Parathyroid adenoma (tissue), 2 donors: ENCODE data around the gene COL26A1.
"Not testable (repeated sequence)": the region's sequence is repeated elsewhere in the genome, so short reads cannot be mapped to it uniquely, and the experiment has no call there.

Experiments
- H2AFZ ChIP-seq: fragments of 300-600 bp; sonication (generic); one replicate; pipeline ENCODE4 v1.7.0; 2017; ENCODE audit warnings: antibody characterized with exemption, mild to moderate bottlenecking
- H3K27ac ChIP-seq: fragments of 300-600 bp; sonication (generic); one replicate; pipeline ENCODE4 v1.7.0; 2017
- H3K27me3 ChIP-seq: fragments of 300-600 bp; sonication (generic); one replicate; pipeline ENCODE4 v1.7.0; 2017; ENCODE audit warnings: low read length; ENCODE audit not compliant: control insufficient read depth, insufficient read depth
- H3K36me3 ChIP-seq: fragments of 300-600 bp; sonication (generic); one replicate; pipeline ENCODE4 v1.7.0; 2017; ENCODE audit warnings: low read length; ENCODE audit not compliant: control insufficient read depth, insufficient read depth
- H3K4me1 ChIP-seq: fragments of 300-600 bp; sonication (generic); one replicate; pipeline ENCODE4 v1.7.0; 2017; ENCODE audit warnings: control low read depth
- H3K4me2 ChIP-seq: fragments of 300-600 bp; sonication (generic); one replicate; pipeline ENCODE4 v1.7.0; 2017; ENCODE audit warnings: low read length
- H3K4me3 ChIP-seq: fragments of 300-600 bp; sonication (generic); one replicate; pipeline ENCODE4 v1.7.0; 2017; ENCODE audit warnings: low read depth, low read length
- H3K79me2 ChIP-seq: fragments of 300-600 bp; sonication (generic); one replicate; pipeline ENCODE4 v1.7.0; 2017; ENCODE audit warnings: control low read depth
- H3K9ac ChIP-seq: fragments of 300-600 bp; sonication (generic); one replicate; pipeline ENCODE4 v1.7.0; 2017; ENCODE audit warnings: mild to moderate bottlenecking
- H3K9me3 ChIP-seq: fragments of 300-600 bp; sonication (generic); one replicate; pipeline ENCODE4 v1.7.0; 2017; ENCODE audit warnings: low read length; ENCODE audit not compliant: control insufficient read depth
- CTCF ChIP-seq: fragments of 300-600 bp; sonication (generic); IDR thresholded peaks from one replicate; pipeline ENCODE4 v1.7.0; 2017; ENCODE audit warnings: antibody characterized with exemption, mild to moderate bottlenecking
- donor health status: primary hyperparathyroidism.

COL26A1 gene

DNA sequence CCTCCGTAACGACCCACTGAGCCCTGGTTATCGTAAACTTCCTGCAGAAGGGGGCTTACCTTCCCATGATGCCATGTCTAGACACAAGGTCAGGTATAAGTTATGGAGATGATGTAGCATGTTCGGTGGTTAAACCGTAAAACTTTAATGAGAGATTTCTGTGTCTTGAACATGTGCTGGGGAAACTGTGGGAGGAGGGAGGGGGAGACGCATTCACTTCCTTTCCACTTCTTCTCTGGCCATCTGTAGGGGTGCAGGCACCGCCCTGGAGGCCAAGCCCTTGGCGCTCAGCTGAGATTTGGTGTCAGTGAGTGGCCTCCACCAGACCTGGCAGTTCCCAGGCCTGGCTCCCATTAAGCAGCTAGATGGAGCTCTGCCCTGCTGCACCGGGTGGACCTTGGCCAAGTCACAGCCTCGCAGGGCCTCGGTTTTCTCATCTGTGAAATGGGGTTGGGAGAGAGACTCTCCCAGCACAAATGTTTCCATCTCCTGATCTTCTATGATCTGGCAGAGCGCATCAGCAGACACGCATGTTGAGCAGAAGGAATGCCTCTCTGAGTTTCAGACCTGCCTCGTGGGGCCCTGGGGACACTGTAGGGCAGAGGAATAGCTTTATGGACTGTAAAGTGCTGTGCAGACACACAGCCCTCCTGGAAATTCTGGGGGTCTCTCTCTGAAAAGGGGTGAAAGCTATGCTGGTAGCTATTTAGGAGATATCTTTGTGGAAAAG is 106.0 kb downstream of the COL26A1 start:
- Histone ChIP-seq H3K4me1 (no peaks in the 10 kb centered on the region), H3K4me2 (no peak overlapping the region), H3K9ac (no peak overlapping the region), H3K4me3 (no peak overlapping the region), H3K9me3 (no peaks in the 10 kb centered on the region), H3K27me3 (no peaks in the 10 kb centered on the region), H2AFZ (no peak overlapping the region), H3K79me2 (no peaks in the 10 kb centered on the region), H3K27ac (no peak overlapping the region), H3K36me3 (no peaks in the 10 kb centered on the region)
- TF ChIP-seq CTCF = no peak

DNA sequence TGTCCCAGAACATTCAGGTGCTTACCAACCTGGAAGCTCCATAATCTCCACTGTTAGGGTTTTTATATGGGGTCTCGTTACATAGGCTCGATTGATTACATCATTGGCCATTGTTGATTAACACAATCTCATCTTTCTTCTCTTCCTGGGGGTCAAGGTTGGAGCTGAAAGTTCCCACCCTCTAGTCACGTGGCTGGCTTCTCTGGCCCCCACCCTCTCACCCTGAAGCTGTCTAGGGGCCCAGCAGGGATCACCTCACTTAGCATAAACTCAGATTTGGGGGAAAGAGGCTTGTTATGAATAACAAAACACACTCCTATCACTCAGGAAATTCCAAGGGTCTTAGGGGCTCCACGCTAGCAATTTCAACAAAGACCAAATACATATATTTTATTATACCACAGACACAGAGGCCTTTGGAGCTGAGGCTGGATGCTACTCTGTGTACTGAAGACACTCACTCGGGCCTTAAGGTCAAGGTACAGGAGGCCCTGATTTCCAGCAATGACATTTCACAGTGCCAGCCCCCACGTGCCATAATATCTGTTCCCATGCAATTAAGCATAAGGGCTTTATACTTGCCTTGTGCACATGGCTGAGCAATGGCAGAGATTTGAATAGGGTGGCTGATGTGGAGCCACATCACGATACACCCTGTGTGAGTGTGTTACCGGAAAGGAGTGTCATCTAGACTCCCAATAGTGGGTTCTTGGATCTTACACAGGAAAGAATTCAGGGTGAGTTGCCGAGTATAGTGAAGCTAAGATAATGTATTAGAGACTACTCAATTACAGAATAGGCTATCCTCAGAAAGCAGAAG is 108.2 kb downstream of the COL26A1 start:
- H3K9ac ChIP-seq = no peak overlapping the region
- H3K9me3 ChIP-seq = no peaks in the 10 kb centered on the region
- no peak overlapping the region for H2AFZ ChIP-seq
- H3K4me2 ChIP-seq = no peak overlapping the region
- H3K27ac ChIP-seq = no peak overlapping the region
- no peak overlapping the region for H3K4me3 ChIP-seq
- no peaks in the 10 kb centered on the region for H3K4me1 ChIP-seq
- no peaks in the 10 kb centered on the region for H3K79me2 ChIP-seq
- H3K27me3 ChIP-seq = no peaks in the 10 kb centered on the region
- no peak for TF ChIP-seq CTCF
- no peaks in the 10 kb centered on the region for H3K36me3 ChIP-seq

GRCh38 chr7:101474178-101474577 is 111.5 kb downstream of the COL26A1 start:
- H3K4me2 ChIP-seq = no peak overlapping the region
- H3K4me3 ChIP-seq = no peak overlapping the region
- H3K4me1 ChIP-seq = no peaks in the 10 kb centered on the region
- no peak overlapping the region for H3K27ac ChIP-seq
- H3K36me3 ChIP-seq = no peaks in the 10 kb centered on the region
- H3K79me2 ChIP-seq = no peaks in the 10 kb centered on the region
- no peaks in the 10 kb centered on the region for H3K27me3 ChIP-seq
- no peak for TF ChIP-seq CTCF
- no peaks in the 10 kb centered on the region for H3K9me3 ChIP-seq
- H3K9ac ChIP-seq = no peak overlapping the region
- H2AFZ ChIP-seq = no peak overlapping the region

DNA sequence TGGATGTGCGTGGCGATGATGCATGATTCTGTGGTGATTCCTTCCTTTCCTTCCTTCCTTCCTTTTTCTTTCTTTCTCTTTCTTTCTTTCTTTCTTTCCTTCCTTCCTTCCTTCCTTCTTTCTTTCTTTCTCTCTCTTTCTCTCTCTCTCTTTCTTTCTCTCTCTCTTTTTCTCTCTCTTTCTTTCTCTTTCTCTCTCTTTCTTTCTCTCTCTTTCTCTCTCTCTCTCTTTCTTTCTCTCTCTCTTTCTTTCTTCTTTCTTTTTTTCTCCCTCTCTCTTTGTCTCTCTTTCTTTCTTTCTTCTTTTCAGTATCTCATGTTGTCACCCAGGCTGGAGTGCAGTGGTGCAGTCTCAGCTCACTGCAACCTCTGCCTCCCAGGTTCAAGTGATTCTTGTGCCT is 113.0 kb downstream of the COL26A1 start:
- not testable (repeated sequence) for H3K4me1 ChIP-seq, H3K79me2 ChIP-seq, H3K9ac ChIP-seq, H3K27me3 ChIP-seq, H3K36me3 ChIP-seq, H3K4me3 ChIP-seq, H3K27ac ChIP-seq, H3K4me2 ChIP-seq, H2AFZ ChIP-seq, H3K9me3 ChIP-seq

DNA sequence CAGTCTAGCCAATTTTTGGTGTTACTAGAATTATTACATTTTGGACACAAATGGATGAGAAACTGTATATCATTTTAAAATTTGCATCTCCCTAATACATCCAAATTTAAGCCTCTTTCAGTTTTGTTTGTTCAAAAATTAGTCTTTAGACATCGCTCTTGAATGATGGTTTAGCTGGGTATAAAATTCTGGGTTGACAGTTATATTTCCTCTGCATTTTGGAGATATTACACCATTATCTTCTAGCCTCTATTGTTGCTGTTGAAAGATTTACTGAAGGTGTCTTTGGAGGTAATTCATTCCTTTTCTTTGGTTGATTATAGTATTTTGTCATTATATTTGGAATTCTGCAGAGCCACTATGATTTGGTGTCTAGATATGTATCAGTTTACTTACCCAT is 116.5 kb downstream of the COL26A1 start:
- H3K27me3 ChIP-seq = no peaks in the 10 kb centered on the region

GRCh38 chr7:101486056-101486432 is 123.4 kb downstream of the COL26A1 start:
- not testable (repeated sequence) for H3K36me3 ChIP-seq, H3K4me3 ChIP-seq, H3K27me3 ChIP-seq, H3K9me3 ChIP-seq, H3K9ac ChIP-seq, H3K4me2 ChIP-seq, H3K4me1 ChIP-seq, H3K27ac ChIP-seq, H3K79me2 ChIP-seq, H2AFZ ChIP-seq

More for the DNA sequence above, 116.5 kb downstream of the COL26A1 start:
- TF ChIP-seq CTCF = no peak
- Histone ChIP-seq H3K27ac (no peak overlapping the region), H3K4me2 (no peak overlapping the region), H3K4me1 (no peaks in the 10 kb centered on the region), H3K9me3 (no peaks in the 10 kb centered on the region), H3K4me3 (no peak overlapping the region), H3K36me3 (no peaks in the 10 kb centered on the region), H3K9ac (no peak overlapping the region), H3K79me2 (no peaks in the 10 kb centered on the region), H2AFZ (no peak overlapping the region)
